Measurements from ENCODE around the gene AKAP8.
"Not testable (repeated sequence)": the region's sequence is repeated elsewhere in the genome, so short reads cannot be mapped to it uniquely, and the experiment has no call there.

Gene AKAP8

DNA sequence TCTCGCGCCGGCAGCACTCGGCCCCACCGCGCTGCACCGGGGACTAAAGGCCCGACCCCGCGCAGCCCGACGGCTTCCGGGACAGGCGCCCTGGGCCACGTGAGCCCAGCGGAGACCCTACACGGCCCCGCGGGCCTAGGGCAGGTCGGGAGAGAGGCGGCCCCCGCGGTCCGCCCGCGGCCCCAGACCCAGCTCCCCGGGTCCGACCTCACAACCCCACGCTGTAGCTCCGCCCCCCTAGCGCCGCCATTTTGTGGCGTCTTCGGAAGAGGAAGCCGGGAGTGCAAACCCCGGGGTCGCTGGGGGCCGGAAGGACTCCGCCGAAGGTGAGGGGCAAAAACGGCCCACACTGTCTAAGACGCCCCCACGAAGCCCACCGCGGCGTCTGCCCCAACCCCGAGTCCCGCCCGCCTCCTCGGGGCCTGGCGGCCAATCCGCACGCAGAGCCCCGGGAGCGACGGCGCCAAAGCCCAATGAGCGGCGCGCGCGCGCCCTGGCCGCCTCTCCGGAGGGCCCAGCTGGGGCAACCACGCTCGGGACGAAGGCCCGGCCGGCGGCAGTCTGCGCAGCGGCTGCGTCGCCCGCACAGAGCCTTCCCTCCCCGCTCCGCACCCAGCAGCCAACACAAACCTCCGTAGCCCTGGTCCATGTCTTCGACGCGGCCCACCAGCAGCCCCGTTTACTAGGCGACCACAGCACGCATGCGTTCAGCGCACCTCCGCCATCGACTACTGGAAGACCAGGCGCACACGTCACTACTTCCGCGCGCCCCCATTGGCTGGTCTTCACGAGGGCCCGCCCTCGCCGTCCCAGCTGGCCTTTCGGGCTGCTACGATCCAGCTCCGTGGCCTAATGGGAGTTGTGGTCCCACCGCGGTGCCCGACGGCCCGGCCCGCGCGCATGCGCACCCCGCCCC is at the start of gene AKAP8:
AKAP8 (minus strand) TSS at position 705 of the 916 bp plus-strand sequence; CDS start at position 649, 56 bp downstream.
- peak; percentile 99 for DNase-seq

DNA sequence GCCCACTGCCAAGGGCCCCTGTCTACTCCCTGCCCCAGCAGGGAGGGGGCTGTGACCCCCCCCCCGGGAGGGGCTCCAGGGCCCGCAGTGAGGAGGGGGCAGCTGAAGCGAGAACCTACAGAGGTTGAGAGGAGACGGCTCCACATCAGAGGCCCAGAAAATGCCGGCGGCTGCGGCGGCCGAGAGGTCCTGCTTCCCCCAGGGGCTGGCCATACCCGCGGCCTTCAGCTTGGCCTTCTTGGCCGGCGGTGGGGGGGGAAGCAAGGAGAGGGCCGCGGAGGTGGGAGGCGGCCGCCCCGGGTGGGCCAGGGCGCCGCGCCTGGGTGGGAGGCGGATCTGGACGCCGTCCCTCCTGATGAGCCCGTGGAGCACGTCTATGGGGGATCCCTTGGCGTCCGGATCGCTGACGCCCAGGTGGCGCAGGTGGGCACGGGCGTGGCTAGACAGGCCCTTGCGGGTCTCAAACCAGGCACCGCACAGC is 48.4 kb upstream of the AKAP8 start:
- DNase-seq: no peak

DNA sequence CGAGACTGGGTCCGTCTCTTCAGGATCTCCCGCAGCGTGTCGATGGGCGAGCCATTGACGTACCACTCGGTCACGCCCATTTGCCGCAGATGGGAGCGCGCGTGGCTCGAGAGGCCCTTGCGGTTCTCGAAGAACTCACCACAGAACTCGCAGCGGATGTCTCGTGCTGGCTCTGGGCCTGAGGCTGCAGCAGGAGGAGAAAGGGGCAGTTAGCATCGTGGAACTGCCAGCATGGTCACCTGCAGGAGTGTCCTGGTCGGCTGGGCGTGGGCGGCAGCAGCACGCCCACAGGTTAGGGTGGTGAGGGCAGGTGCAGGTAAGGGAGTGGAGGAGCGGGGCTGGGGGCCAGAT is 47.7 kb upstream of the AKAP8 start:
- DNase-seq: no peak

DNA sequence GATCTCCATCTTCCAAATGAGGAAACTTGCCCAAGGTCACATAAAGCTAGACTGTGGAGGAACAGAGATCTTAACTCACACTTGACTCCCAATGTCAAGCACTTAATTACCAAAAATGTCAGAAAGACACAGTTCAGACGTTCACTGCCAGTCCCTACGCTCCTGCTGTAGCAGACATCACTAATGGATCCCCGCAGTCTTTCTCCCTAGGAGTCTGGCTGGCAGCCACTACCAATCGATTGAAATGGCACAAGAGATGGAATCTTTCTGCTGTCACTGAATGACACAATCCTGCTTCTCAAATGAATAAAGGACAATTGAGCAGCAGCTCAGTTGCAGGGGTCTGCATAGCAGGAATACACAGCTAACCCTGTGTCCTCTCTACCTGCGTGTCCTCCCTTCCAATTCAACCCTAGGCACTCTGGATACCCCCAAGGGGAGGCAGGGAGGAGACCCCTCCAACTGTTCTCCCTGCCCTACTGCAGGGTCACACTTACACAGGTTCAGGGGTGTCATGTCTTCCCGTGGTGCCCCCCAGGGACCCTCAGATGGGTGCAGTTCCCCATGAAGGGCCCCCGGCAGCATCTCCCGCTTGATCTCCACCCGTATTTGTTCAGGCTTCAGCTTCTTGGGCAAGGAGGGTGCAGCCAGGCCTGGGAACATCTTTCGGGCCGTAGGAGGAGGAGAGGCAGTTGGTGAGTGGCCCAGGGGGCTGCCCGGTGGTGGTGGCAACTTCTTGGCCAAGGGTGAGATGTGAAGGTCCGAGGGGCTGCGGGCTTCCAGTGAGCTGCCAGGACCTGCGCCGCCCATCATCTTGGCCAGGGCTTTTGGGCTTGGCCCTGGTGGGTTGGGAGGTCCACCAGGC is 47.1 kb upstream of the AKAP8 start:
- DNase-seq: no peak

DNA sequence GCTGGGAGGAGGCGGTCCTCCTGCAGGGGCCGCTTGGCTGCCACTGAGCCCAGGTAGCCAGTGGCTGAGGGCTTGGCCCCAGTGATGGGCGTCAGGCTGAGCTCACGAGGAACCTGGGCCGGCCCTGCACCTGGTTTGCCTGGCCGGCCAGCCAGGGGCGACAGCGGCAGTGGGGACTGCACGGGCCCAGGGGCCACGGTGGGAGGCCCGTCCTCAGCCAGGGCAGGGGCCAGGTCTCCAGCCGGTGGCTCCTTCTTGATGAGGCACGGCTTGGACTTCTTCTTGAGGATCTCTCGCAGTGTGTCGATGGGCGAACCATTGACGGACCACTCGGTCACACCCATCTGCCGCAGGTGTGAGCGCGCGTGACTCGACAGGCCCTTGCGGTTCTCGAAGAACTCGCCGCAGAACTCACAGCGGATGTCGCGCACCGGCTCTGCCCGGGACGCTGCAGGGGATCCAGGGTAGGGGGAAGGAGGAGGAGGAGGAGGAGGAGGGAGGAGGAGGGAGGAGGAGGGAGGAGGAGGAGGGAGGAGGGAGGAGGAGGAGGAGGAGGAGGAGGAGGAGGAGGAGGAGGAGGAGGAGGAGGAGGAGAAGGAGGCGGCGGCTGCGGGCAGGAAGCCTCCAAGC is 45.8 kb upstream of the AKAP8 start:
- no peak for DNase-seq

DNA sequence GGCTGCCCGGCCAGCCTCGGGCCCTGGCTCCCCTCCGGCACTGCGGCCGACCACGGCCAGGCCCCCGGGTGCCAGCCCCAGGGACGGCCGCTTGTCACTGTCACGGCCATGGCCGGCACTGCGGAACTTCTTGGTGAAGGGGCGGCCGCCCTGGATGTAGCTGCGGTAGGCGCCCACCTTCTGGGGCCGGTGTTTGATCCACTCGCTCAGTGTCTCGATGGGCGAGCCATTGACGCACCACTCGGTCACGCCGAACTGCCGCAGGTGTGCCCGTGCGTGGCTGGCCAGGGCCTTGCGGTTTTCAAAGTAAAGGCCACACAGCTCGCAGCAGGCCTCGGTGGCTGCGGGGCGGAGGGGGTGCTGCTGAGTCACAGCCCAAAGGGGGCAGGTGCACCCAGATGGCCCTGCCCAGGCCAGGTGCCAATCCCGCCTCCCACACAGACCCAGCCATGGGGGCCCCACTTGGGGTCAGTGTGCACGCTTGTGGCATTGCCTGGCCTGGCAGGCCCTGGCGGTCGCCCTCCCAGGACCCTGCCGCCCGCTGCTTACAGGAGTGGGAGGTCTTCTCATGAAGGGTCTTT is 45.2 kb upstream of the AKAP8 start:
- no peak for DNase-seq

DNA sequence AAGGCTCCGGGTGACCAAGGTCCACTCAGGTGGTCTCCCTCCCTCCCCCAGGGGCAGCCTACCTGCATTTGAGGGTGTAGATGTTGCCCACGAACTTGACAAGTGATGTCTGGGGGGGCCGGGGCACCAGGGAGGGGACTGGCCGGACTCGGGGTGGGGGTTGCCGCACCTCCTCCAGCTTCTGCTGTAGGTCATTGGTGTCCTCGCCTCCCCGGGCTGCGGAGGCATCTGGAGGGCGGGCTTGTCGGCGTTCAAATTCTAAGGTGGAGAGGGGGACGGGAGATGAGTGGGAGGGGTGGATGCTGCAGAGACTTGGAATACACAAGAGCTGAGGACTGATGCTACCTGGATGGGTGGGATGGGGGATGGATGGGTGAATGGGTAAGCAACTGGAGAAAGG is 44.5 kb upstream of the AKAP8 start:
- no peak for DNase-seq

DNA sequence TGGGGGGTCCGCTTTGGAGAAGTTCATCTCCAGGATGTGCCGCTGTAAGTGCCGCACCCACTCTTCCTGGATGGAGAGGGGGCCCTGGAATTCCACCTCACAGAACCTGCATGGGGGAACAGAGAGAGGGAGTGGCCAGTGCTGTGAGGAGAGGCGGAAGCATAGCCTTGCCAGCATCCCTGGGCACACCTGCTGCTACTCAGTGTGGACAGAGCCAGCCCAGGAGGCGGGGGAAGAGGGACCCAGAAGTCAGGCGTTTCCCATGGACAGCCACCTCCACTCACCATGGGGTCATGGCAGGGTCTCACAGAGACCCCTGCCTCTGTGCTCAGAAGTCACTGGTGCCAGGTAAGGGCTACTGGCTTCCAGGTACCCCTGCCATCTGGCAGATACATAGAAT is 43.5 kb upstream of the AKAP8 start:
- DNase-seq: no peak

DNA sequence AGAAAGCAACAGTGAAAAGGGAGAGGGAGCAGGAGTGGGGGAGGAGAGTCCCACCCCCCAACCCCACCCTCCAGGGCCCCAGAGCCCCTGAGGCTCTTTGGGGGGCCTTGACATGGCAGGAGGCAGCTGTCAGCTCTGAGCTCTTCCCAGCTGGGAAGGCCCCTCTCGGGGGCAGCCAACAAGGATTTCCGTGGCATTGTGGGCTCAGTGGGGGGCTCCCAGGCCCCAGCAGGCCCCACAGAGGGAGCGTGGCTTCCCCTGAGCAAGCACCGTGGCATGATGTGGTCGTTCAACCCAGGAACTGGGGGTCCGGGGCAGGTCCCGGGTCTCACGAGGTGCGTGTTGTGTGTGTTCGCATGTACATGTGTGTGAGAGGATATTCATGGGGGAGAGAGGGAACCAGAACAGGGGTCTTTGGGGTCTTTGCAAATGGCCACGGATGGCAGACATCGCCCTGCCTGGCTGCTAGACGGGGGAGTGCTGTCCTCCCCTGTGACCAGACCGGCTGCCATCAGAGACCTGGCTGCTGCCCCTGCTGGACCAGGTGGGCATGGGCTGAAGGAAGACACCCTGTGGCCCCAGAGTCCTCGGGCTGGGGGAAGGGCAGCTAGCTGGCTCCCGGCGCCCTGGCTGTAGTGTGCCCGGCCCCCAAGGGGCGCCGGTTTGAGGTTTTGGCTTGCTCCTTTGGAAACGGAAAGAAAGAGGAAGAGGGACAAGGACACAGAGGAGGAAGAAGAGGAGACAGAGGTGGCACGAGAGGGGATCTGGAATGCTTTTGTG is 42.9 kb upstream of the AKAP8 start:
- no peak for DNase-seq

DNA sequence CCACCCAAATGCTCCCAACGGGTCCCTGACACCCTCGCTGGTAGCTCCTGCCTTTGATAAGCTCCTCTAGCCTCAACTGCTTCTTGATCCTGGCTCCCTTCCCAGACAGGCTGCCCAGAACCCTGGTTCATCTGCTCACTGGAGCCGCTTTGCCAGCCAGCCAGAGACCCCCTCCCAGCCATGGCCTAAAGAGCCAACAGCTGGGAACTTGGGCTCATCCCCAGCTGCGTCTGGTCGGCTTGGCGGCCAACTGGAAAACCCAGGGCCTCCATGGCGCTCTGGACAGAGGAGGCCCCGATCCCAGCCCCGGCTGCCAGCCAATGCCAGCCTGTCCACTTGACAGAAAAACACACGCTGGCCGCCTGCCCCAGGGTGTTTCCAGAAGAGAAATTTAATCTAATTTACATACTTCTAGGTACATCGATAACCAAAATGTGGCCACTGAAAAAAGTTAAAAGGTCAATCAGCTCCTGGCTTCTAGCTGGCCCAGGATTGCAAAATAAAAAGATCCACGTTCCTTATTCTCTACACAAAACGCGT is 42.2 kb upstream of the AKAP8 start:
- DNase-seq: no peak

DNA sequence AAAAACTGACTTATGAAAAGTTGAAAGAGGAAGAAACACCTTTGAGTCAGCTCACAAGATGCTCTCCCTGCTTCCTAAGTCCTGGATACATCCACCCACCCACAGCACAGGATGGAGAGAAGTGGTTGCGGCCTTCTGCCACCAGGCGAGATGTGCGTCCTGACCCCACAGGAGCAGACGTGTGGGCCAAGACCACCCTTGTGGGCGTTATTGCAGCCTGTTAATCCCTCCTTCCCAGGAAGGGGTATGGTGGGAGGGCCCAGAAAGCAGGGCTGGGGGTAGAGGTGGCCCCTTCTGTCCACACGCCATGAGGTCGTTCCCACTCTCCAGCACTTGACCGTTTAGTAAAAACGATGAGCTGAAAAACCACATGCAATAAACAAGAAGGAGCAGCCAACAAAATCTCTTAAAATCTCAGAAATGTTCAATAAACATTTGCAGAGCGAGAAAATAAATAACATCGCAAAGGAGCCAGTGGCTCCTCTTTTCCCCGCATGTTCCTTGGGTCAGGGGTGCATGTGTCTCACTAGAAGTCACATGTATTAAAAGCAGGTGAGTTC is 41.6 kb upstream of the AKAP8 start:
- no peak for DNase-seq

DNA sequence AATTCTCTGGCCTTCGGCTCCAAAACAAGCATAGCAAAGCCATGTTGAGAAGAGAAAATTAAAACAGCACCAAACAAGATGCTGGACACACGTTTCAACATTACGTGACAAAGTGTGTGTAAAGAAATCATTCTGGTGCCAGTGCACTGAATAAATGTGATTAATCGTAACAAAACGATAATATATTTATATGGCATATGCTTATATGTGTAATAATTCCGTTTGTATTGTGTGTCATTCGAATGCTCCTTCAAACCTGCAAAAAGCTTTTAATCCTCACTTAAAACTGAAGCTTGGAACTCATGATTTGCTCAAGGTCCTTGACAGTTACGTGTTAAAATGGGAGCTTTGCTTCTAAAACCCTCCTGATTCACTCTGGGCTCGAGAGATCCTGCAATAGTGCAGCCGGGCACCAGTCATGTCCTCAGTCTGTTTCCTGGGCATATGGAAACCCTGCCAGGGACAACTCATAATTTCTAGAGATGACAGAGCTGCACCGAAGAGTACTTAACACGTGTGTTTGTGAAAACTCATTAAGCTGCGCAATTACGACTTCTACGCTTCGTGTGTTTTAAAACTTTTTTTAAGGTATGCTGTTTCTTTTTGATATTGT is 39.9 kb upstream of the AKAP8 start:
- no peak for DNase-seq

DNA sequence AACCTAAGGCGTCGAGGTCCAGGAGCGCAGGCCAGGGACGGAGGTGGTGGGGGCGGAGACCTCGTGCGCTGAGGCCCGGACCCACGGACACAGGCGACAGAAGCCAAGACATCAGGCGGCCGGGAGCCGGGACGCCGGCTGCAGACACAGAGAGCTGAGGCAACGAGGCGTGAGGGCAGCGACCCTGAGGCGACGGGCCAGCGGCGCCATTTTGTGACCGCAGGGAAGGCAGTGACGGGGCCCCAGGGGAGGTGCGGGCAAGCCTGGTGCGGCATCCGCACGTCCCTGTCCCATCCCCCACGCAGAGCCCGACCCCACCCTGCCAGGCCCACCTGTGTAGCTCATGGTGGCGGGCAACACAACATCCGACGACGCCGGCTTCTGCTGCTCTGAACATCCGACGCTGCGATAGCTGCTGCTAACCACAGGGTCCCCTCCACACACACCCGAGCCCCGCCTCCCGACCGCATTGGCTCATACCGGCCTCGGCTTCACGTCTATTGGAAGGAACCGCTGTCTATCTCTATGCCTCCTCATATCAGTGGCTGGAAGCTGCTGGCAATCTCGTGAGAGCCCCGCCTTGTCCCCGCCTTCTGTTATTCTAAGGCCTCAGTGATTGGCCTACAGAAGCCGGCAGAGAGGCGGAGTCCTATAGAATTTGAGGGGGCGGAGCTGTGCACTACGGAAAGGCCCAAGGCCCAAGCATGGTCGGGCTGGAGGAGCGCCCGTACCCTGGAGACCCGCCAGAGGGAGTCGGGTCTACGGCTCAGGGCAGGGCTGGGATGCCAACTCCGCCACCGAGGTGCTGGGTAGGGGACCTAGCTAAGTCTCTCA is 39.2 kb upstream of the AKAP8 start, which contains the start of gene AKAP8L:
AKAP8L (minus strand) TSS at position 410 of the 834 bp plus-strand sequence; CDS start at position 345, 65 bp downstream.
- DNase-seq: peak; percentile 100

DNA sequence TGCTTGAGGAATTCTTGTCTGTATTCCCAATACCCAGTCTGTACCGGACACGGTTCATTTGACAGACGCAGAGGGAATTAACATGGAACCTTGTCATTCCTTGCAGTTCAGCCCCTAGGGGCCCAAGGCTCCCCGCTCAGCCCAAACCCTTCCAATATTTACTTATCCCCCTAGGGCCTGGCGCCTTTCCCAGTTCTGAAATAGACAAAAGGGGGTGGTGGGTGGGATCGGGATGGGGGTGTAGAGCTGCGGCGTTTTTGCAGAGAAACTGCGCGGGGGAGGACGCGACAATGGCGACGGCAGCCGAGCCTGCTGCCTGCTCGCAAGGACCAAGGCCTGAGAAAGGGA is 38.6 kb upstream of the AKAP8 start:
- no peak for DNase-seq

DNA sequence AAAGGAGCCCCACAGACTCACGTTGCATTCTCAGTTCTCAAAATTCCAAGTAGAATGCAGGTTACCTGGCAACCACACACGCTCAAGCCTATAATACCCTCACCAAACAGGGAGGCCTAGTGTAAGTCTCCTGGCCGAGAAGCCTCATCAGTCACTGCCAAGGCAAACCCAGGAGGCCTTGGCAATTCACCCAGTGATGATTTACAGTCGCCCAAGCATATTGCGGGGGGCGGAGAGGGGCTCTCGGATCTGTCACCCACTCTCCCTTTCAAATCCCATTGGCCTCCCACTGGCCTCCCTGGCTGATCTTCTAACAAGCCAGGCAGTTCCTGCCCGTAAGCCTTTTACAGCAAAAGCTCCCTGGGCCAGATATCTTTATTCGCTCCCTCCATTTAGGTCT is 38.1 kb upstream of the AKAP8 start:
- no peak for DNase-seq

DNA sequence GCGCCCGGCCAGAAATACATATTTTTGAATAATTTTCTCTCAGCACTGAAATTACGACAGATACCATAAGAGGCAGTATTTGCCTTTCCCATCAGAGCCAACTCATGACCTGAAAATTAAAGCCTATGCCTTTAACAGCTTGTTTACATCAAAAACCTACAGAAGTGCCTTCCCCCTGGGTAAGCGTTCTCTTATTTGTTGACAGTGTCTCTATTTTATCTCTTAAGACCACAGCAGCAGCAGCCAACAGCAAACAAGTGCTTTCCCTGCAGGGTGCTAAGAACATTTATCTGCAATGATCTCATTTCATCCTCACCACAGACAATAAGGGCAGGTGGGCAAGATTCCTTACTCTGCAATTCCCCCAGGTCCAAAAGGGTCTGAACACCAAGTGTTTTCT is 33.2 kb upstream of the AKAP8 start:
- no peak for DNase-seq

DNA sequence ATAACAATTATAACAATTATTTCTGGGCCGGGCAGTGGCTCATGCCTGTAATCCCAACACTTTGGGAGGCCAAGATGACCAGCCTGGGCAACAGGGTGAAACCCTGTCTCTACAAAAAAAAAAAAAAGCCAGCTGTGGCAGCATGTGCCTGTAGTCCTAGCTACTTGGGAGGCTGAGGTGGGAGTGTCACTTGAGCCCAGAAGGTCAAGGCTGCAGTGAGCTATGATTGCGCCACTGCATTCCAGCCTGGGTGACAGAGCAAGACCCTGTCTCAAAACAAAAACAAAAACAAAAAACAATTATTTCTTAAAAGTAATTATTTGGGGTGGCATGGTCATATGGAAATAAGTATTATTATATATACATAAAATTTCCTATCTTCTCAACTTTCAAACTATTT is 31.8 kb upstream of the AKAP8 start:
- not testable (repeated sequence) for DNase-seq

DNA sequence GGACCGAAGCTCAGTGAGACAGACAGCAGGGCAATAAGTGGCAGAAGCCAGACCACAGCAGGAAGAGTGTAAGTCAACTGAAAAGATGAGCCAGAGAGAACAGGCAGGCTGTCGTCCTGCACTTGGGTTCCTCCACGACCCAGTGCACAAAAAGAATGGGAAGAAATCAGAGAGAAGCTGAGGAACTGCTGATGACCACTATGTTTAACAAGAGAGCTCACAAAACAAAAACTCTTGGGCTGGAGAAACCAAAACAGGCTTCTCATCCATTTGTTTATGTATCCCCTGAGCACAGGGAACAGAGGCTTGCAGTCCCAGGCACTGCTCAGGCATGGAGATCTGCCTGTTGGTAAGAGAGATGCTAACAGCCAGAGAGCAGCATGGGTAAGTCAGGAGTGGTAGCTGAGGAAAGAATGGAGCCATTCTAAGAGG is 25.2 kb upstream of the AKAP8 start:
- DNase-seq: no peak

DNA sequence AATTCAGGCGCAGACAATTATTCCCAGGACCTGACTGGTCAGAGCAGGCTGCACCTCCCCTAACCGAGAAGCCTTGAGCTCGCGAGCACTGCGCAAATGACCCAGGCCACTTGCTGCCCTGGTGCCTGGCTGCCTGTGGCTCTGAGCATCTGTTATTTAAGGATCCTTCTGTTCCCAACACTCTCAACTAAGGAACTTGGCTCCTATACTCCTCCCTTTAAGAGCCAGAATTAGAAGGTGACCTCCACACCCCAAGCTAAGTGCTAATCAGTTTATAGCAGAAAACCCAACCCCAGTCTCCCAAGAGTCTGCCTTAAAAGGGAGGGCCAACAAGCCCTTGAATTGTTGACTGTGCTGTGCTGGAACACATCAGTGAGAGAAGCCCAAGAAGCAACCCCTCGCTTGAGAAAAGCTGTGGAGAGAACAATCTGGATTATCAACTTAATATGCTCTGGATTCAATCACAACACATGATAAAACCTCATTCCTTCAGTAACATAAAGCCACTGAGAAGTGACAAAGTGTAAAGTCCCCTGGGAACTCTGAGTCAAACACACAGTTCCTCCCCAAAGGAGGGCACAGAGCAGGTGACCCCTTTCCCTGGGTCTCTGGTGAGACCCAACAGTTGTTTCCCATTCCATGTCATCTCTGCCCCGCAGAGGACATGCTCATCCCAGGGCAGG is 24.7 kb upstream of the AKAP8 start:
- no peak for DNase-seq

Measured in CD4-positive, alpha-beta T cell treated with Interleukin-4 for 4 hours (primary cell).